Measurements from ENCODE around the gene WDR81. TPM values are rescaled to one million over a fixed set of nuclear protein-coding genes. Genes with fewer than 3 reads are reported as not detected.

Gene WDR81
- total RNA-seq, 2 experiments from 2014 or later, result 19.1 to 24.4 TPM

GRCh38 chr17:1726626-1727257, 2.2 kb downstream of the WDR81 start:
- intact Hi-C loops (cut with micrococcal nuclease; ENCODE audit: unreplicated experiment), result no loop called here
- Histone ChIP-seq H4K20me1 (ENCODE audit: insufficient read depth, low read length) (no peaks in the 10 kb centered on the region), H3K79me2 (ENCODE audit: insufficient read depth, low read depth, low read length) (peaks cover 9% of the 10 kb centered on the region), H3K27ac (ENCODE audit: low read depth, low read length, poor library complexity, severe bottlenecking) (no peak overlapping the region), H3K4me2 (ENCODE audit: low read length) (no peak overlapping the region), H3K4me1 (ENCODE audit: insufficient read depth, low read length, poor library complexity, severe bottlenecking) (peaks cover 33% of the 10 kb centered on the region), H3K9me2 (ENCODE audit: insufficient read depth, low read length) (no peaks in the 10 kb centered on the region), H3K4me3 (ENCODE audit: low read depth, low read length, poor library complexity, severe bottlenecking) (no peak overlapping the region), H2AFZ (ENCODE audit: low read length) (no peak overlapping the region), H3K9me3 (ENCODE audit: low read length) (no peaks in the 10 kb centered on the region), H3K36me3 (ENCODE audit: insufficient read depth, low read length) (peaks cover 9% of the 10 kb centered on the region; the same call in 1 of the 2 replicates)
- POLR2A ChIA-PET, result interaction anchor here (1.2 kb wide), 1 partner anchor 10 kb away, joined by 3 read pairs; no protein-coding TSS in a partner anchor
- TF ChIP-seq EZH2phosphoT487 (IDR thresholded peaks at IDR 0.05; ENCODE audit: borderline replicate concordance, low read depth, low read length) (no peak), CTCF (conservative IDR thresholded peaks at IDR 0.05; ENCODE audit: low read length) (no peak)
- CTCF ChIA-PET (ENCODE audit: unreplicated experiment), result no interaction called here
- DNase-seq (ENCODE audit: low spot score), result no peak
- no TSS peak for BruUV-seq (replicated peaks)

GRCh38 chr17:1727258-1727789, 2.8 kb downstream of the WDR81 start:
- peaks cover 9% of the 10 kb centered on the region; the same call in 1 of the 2 replicates for H3K36me3 ChIP-seq (ENCODE audit: insufficient read depth, low read length)
- no peak for TF ChIP-seq EZH2phosphoT487 (IDR thresholded peaks at IDR 0.05; ENCODE audit: borderline replicate concordance, low read depth, low read length)
- no peak for TF ChIP-seq CTCF (conservative IDR thresholded peaks at IDR 0.05; ENCODE audit: low read length)
- H2AFZ ChIP-seq (ENCODE audit: low read length), result no peak overlapping the region
- H4K20me1 ChIP-seq (ENCODE audit: insufficient read depth, low read length), result no peaks in the 10 kb centered on the region
- no peak overlapping the region for H3K4me2 ChIP-seq (ENCODE audit: low read length)
- no peaks in the 10 kb centered on the region for H3K9me2 ChIP-seq (ENCODE audit: insufficient read depth, low read length)
- no peak overlapping the region for H3K27ac ChIP-seq (ENCODE audit: low read depth, low read length, poor library complexity, severe bottlenecking)
- no TSS peak for BruUV-seq (replicated peaks)
- ChIA-PET POLR2A (interaction anchor here (1.2 kb wide), 1 partner anchor 11 kb away, joined by 3 read pairs; no protein-coding TSS in a partner anchor), CTCF (ENCODE audit: unreplicated experiment) (no interaction called here)
- no peak for DNase-seq (ENCODE audit: low spot score)
- no peak overlapping the region for H3K4me3 ChIP-seq (ENCODE audit: low read depth, low read length, poor library complexity, severe bottlenecking)
- peaks cover 9% of the 10 kb centered on the region for H3K79me2 ChIP-seq (ENCODE audit: insufficient read depth, low read depth, low read length)
- peaks cover 28% of the 10 kb centered on the region for H3K4me1 ChIP-seq (ENCODE audit: insufficient read depth, low read length, poor library complexity, severe bottlenecking)
- intact Hi-C loops (cut with micrococcal nuclease; ENCODE audit: unreplicated experiment), result no loop called here
- no peaks in the 10 kb centered on the region for H3K9me3 ChIP-seq (ENCODE audit: low read length)

All from OCI-LY7 (cell line).